Liver (tissue), 9 donors: ENCODE measurements around the gene ZBP1. TPM values are rescaled to one million over a fixed set of nuclear protein-coding genes. Genes with fewer than 3 reads are reported as not detected.

Experiments used
- DNase-seq: peaks from one replicate; pipeline ENCODE4 v3.0.0-alpha.2; 2017; ENCODE audit warnings: low spot score
- H3K27ac ChIP-seq, 2 donors: one replicate each; pipeline ENCODE4 v1.7.0; 2013; ENCODE audit warnings: inconsistent platforms in 2 of 2, low read length in 2 of 2, control low read depth in 1 of 2, low read depth in 1 of 2, mild to moderate bottlenecking in 1 of 2
- H3K27me3 ChIP-seq, 4 donors: one replicate each; pipeline versions ENCODE4 v1.6.1 to v1.7.0; 2013; ENCODE audit warnings: low read length in 3 of 4, inconsistent platforms in 1 of 4, mild to moderate bottlenecking in 1 of 4, moderate library complexity in 1 of 4; ENCODE audit not compliant: control insufficient read depth in 4 of 4, insufficient read depth in 4 of 4
- H3K36me3 ChIP-seq, 4 donors: one replicate each; pipeline versions ENCODE4 v1.6.1 to v1.7.0; 2013; ENCODE audit warnings: low read length in 3 of 4, mild to moderate bottlenecking in 3 of 4, low read depth in 1 of 4, moderate library complexity in 1 of 4; ENCODE audit not compliant: control insufficient read depth in 4 of 4, insufficient read depth in 3 of 4
- H3K4me1 ChIP-seq, 4 donors: one replicate each; pipeline versions ENCODE4 v1.6.1 to v1.7.0; 2013; ENCODE audit warnings: low read length in 3 of 4, mild to moderate bottlenecking in 3 of 4, moderate library complexity in 1 of 4; ENCODE audit not compliant: control insufficient read depth in 4 of 4, insufficient read depth in 4 of 4
- H3K4me3 ChIP-seq, 3 donors: one replicate each; pipeline versions ENCODE4 v1.6.1 to v1.7.0; 2013; ENCODE audit warnings: low read length in 3 of 3, control low read depth in 1 of 3, low read depth in 1 of 3, mild to moderate bottlenecking in 1 of 3
- H3K9ac ChIP-seq, 2 donors: one replicate each; pipeline ENCODE4 v1.7.0; 2013; ENCODE audit warnings: low read length in 2 of 2, mild to moderate bottlenecking in 2 of 2, moderate library complexity in 2 of 2, control low read depth in 1 of 2, low read depth in 1 of 2
- H3K9me3 ChIP-seq, 4 donors: one replicate each; pipeline versions ENCODE4 v1.6.1 to v1.7.0; 2013; ENCODE audit warnings: low read length in 3 of 4; ENCODE audit not compliant: control insufficient read depth in 4 of 4
- CTCF ChIP-seq: fragments of 150-350 bp; IDR thresholded peaks from 2 replicates; pipeline ENCODE4 v1.5.1; 2017; ENCODE audit warnings: improper control_type of control experiment, low read depth, low read length; ENCODE audit not compliant: missing input control
- FOXA1 ChIP-seq: IDR thresholded peaks from 2 replicates; pipeline ENCODE4 v1.6.1; 2016; ENCODE audit warnings: antibody characterized with exemption
- GABPA ChIP-seq, 2 donors: IDR thresholded peaks in 1 of 2; conservative IDR thresholded peaks in 1 of 2; 2 replicates each; pipeline ENCODE4 v1.6.1; 2016; ENCODE audit warnings: antibody characterized with exemption in 2 of 2, mild to moderate bottlenecking in 1 of 2, moderate library complexity in 1 of 2
- HNF4A ChIP-seq, 2 donors: conservative IDR thresholded peaks; 2 replicates each; pipeline ENCODE4 v1.6.1; 2016; ENCODE audit warnings: antibody characterized with exemption in 2 of 2, mild to moderate bottlenecking in 2 of 2
- HNF4G ChIP-seq: IDR thresholded peaks from 2 replicates; pipeline ENCODE4 v1.6.1; 2016; ENCODE audit warnings: antibody characterized with exemption
- RAD21 ChIP-seq, 2 donors: IDR thresholded peaks; 2 replicates each; pipeline ENCODE4 v1.6.1; 2016; ENCODE audit warnings: antibody characterized with exemption in 2 of 2, mild to moderate bottlenecking in 2 of 2
- RXRA ChIP-seq, 2 donors: IDR thresholded peaks; 2 replicates each; pipeline ENCODE4 v1.6.1; 2017 to 2018; ENCODE audit warnings: antibody characterized with exemption in 2 of 2, mild to moderate bottlenecking in 1 of 2
- TAF1 ChIP-seq: conservative IDR thresholded peaks from 2 replicates; pipeline ENCODE4 v1.6.1; 2016; ENCODE audit warnings: antibody characterized with exemption, mild to moderate bottlenecking
- YY1 ChIP-seq: IDR thresholded peaks from 2 replicates; pipeline ENCODE4 v1.6.1; 2016; ENCODE audit warnings: antibody characterized with exemption, mild to moderate bottlenecking
- ZBTB33 ChIP-seq: IDR thresholded peaks from 2 replicates; pipeline ENCODE4 v1.6.1; 2016; ENCODE audit warnings: antibody characterized with exemption
- WGBS: extraction: QIAGEN DNeasy Blood & Tissue Kit; methylation state at CpG from one replicate; pipeline ENCODE4 v1.1.7; 2013; 5-methylcytosine and 5-hydroxymethylcytosine counted together
- polyA plus RNA-seq, 2 donors: library from polyadenylated mRNA; stranded (reverse) in 1 of 2; unstranded in 1 of 2; fragments of 200-250 nt in 1 of 2; fragments of >200 nt in 1 of 2; fragmentation: Nextera tagmentation in 1 of 2; extraction: Ambion mirVana in 1 of 2; gene quantifications; one replicate each; pipeline versions ENCODE4 v1.2.1 to v1.2.3, GENCODE V29; 2013 to 2015
- total RNA-seq, 2 donors: library from RNA; depleted of rRNA; stranded (reverse); fragments of >200 nt; gene quantifications; one replicate each; pipeline ENCODE4 v1.2.3, GENCODE V29; 2014
- TF ChIP-seq, protein P1 (sequence below): IDR thresholded peaks from 2 replicates; pipeline ENCODE4 v1.6.1; 2016; ENCODE audit warnings: antibody characterized with exemption
- donor health status: healthy.
- donor health status: healthy.
- donor health status: healthy.
- donor health status: healthy.
- donor health status: healthy.

The ZBP1 gene
- total and polyA plus RNA-seq, 4 donors: 0.06 to 0.42 (median 0.13) TPM

GRCh38 chr20:57558614-57559288 lies 61.5 kb downstream of the ZBP1 start (continued):
- peak; percentile 27 for TF ChIP-seq ZBTB33
- peak; percentile 21 for TF ChIP-seq FOXA1
- TF ChIP-seq, protein P1, sequence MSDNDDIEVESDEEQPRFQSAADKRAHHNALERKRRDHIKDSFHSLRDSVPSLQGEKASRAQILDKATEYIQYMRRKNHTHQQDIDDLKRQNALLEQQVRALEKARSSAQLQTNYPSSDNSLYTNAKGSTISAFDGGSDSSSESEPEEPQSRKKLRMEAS: peak; percentile 8
- no peak for TF ChIP-seq YY1
- peak; percentile 6 to 87 for TF ChIP-seq RXRA (IDR thresholded peaks at IDR 0.05)
- TF ChIP-seq RAD21 (IDR thresholded peaks at IDR 0.05): peak; percentile 7 to 11

- no peak for DNase-seq
- Histone ChIP-seq H3K36me3 (no peaks in the 10 kb centered on the region), H3K27me3 (no peaks in the 10 kb centered on the region), H3K27ac (peak overlapping the region; percentile 89 to 92), H3K9me3 (no peaks in the 10 kb centered on the region), H3K9ac (peak overlapping the region; percentile 43 to 83), H3K4me3 (peak overlapping the region in 1 of 3 donors; percentile 1), H3K4me1 (peaks cover 9 to 72% (median 40%) of the 10 kb centered on the region in 4 donors)
- WGBS: 38% methylated on average over 9 of the region's 9 CpGs
- no peak for TF ChIP-seq TAF1
- no peak for TF ChIP-seq GABPA (IDR thresholded peaks at IDR 0.05 in 1 of 2, conservative IDR thresholded peaks at IDR 0.05 in 1 of 2)
- peak; percentile 18 for TF ChIP-seq YY1
- no peak for TF ChIP-seq CTCF
- TF ChIP-seq HNF4G: no peak
- TF ChIP-seq HNF4A (conservative IDR thresholded peaks at IDR 0.05): no peak
Measured at GRCh38 chr20:57557926-57558613, 62.2 kb downstream of the ZBP1 start.

DNA sequence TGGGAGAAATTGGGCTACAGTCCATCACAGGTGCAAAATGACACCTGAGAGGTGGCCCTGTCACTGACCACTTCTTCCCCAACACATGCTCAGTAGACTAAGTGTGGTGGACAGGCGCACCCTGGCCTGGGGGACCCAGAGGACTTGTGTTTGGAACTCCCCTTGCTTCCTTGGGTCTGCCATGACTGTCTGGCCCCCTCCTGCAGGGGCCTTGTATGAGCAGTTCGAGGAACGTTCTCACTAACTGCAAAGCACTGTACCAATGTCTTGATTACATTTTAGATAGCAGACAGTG lies 63.3 kb downstream of the ZBP1 start:
- no peak for DNase-seq
- Histone ChIP-seq H3K9me3 (no peaks in the 10 kb centered on the region), H3K4me3 (no peak overlapping the region), H3K9ac (no peak overlapping the region), H3K36me3 (no peaks in the 10 kb centered on the region), H3K27ac (peak overlapping the region in 1 of 2 donors; percentile 29), H3K27me3 (no peaks in the 10 kb centered on the region), H3K4me1 (peaks cover 9 to 79% (median 45%) of the 10 kb centered on the region in 4 donors)
- WGBS: 83% methylated on average over 3 of the region's 3 CpGs
- no peak for TF ChIP-seq FOXA1
